Activated B cell treated with CpG ODN at 0.5 μM for 24 hours (primary cell): Measurements from ENCODE around the gene KIF26B. TPM values are rescaled to one million over a fixed set of nuclear protein-coding genes. Genes with fewer than 3 reads are reported as not detected.

Experiments used
- ATAC-seq: fragments of 200-7000 bp; cut with Tn5 transposase; one replicate; pipeline ENCODE4 v1.10.0; 2021; ENCODE audit warnings: low read depth, mild to moderate bottlenecking, moderate library complexity
- CTCF ChIA-PET: fragments of 350-600 bp; sonication (Branson Sonifier 250); formaldehyde crosslinking; loops from one replicate; lab custom pipeline; 2021; ENCODE audit warnings: antibody characterized with exemption; lab: Charles Lee
- POLR2A ChIA-PET: fragments of 350-600 bp; sonication (Branson Sonifier 250); formaldehyde crosslinking; loops from one replicate; lab custom pipeline; 2021; ENCODE audit warnings: antibody characterized with exemption; lab: Charles Lee
- DNase-seq: peaks from one replicate; pipeline ENCODE4 v3.0.0; 2022
- H3K27ac Mint-ChIP-seq: one replicate; pipeline ENCODE4 v1.8.0; 2020; ENCODE audit warnings: mixed read lengths
- H3K27me3 Mint-ChIP-seq: one replicate; pipeline ENCODE4 v1.8.0; 2021; ENCODE audit warnings: mixed read lengths
- H3K36me3 Mint-ChIP-seq: one replicate; pipeline ENCODE4 v1.8.0; 2021; ENCODE audit warnings: low read depth, mixed read lengths
- H3K4me1 Mint-ChIP-seq: one replicate; pipeline ENCODE4 v1.8.0; 2021; ENCODE audit warnings: mixed read lengths
- H3K4me3 Mint-ChIP-seq: one replicate; pipeline ENCODE4 v1.8.0; 2020; ENCODE audit warnings: mild to moderate bottlenecking, mixed read lengths
- H3K9me3 Mint-ChIP-seq: one replicate; pipeline ENCODE4 v1.8.0; 2020; ENCODE audit warnings: mixed read lengths
- intact Hi-C: fragments of 100-400 bp; cut with micrococcal nuclease; formaldehyde crosslinking; loops from one replicate; pipeline ENCODE4 v1.15.1; 2024
- total RNA-seq: library from RNA; stranded (reverse); gene quantifications from 2 replicates; pipeline ENCODE4 v1.2.3, GENCODE V29; 2022
- TF ChIP-seq, protein P1 (sequence below): fragments of 200-600 bp; IDR thresholded peaks from one replicate; pipeline ENCODE4 v1.8.0; 2022; ENCODE audit warnings: antibody characterized with exemption, mild to moderate bottlenecking

KIF26B gene
- total RNA-seq, 1 donor from 2014 or later: 1.7 TPM

DNA sequence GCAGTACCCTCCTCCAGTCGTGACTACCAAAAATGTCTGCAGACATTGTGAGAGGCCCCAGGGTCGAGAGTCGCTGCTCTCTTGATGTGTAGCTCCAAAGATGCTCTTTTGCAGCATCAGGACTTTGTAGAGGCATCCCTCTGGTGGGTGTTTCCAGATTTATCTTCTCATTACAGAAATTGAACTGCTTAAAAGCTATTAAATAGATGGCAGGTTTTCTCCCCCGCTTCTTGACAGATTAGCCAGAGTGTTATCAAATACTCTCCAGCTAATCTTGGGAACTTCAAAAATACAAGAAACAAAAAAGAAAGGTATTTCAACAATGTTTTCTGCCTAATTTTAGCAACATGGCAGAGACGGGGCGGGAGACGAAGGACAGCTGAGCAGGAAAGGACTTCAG, 265.2 kb downstream of the KIF26B start:
- TF ChIP-seq, protein P1, sequence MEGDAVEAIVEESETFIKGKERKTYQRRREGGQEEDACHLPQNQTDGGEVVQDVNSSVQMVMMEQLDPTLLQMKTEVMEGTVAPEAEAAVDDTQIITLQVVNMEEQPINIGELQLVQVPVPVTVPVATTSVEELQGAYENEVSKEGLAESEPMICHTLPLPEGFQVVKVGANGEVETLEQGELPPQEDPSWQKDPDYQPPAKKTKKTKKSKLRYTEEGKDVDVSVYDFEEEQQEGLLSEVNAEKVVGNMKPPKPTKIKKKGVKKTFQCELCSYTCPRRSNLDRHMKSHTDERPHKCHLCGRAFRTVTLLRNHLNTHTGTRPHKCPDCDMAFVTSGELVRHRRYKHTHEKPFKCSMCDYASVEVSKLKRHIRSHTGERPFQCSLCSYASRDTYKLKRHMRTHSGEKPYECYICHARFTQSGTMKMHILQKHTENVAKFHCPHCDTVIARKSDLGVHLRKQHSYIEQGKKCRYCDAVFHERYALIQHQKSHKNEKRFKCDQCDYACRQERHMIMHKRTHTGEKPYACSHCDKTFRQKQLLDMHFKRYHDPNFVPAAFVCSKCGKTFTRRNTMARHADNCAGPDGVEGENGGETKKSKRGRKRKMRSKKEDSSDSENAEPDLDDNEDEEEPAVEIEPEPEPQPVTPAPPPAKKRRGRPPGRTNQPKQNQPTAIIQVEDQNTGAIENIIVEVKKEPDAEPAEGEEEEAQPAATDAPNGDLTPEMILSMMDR: no peak
- Mint-ChIP-seq H3K4me1 (no peaks in the 10 kb centered on the region), H3K27ac (no peak overlapping the region), H3K4me3 (no peak overlapping the region), H3K27me3 (peaks cover 7% of the 10 kb centered on the region), H3K36me3 (no peaks in the 10 kb centered on the region), H3K9me3 (no peaks in the 10 kb centered on the region)
- ChIA-PET POLR2A (no interaction called here), CTCF (no interaction called here)
- intact Hi-C loops: no loop called here
- no peak for DNase-seq
- no peak for ATAC-seq

DNA sequence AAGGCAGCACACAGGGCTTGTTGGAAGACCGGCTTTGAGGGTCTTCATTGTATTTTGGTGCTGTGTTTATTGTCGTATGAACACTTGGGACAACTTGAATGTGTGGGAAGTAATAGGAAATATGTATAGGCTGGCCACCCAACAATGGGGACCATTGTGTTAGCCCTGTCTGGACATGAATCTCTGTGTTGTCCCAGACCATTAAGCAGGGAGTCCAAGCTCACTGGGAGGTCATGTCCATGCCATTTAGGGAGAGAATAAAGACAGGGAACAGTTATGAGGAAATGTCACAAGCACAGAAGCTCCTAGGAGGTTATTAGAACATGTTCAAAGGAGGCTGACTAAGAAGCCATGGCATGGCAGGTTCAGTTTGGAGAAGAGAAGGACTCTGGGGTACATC, 266.1 kb downstream of the KIF26B start:
- TF ChIP-seq, protein P1: no peak
- CTCF ChIA-PET: no interaction called here
- no peak overlapping the region for H3K27ac Mint-ChIP-seq
- peaks cover 7% of the 10 kb centered on the region for H3K27me3 Mint-ChIP-seq
- ATAC-seq: no peak
- H3K4me3 Mint-ChIP-seq: no peak overlapping the region
- H3K36me3 Mint-ChIP-seq: no peaks in the 10 kb centered on the region
- intact Hi-C loops: no loop called here
- DNase-seq: no peak
- no peaks in the 10 kb centered on the region for H3K9me3 Mint-ChIP-seq
- POLR2A ChIA-PET: no interaction called here
- H3K4me1 Mint-ChIP-seq: no peaks in the 10 kb centered on the region

GRCh38 chr1:245428681-245429080, 273.9 kb downstream of the KIF26B start:
- no peaks in the 10 kb centered on the region for H3K9me3 Mint-ChIP-seq
- TF ChIP-seq, protein P1: no peak
- no peak for DNase-seq
- H3K27ac Mint-ChIP-seq: no peak overlapping the region
- ChIA-PET CTCF (no interaction called here), POLR2A (no interaction called here)
- intact Hi-C loops: no loop called here
- H3K4me1 Mint-ChIP-seq: no peaks in the 10 kb centered on the region
- no peaks in the 10 kb centered on the region for H3K27me3 Mint-ChIP-seq
- no peak for ATAC-seq
- no peak overlapping the region for H3K4me3 Mint-ChIP-seq
- no peaks in the 10 kb centered on the region for H3K36me3 Mint-ChIP-seq

- H3K27ac Mint-ChIP-seq: no peak overlapping the region
- POLR2A ChIA-PET: no interaction called here
- intact Hi-C loops: no loop called here
- no peaks in the 10 kb centered on the region for H3K27me3 Mint-ChIP-seq
- ATAC-seq (no peak), DNase-seq (no peak)
- no peaks in the 10 kb centered on the region for H3K9me3 Mint-ChIP-seq
- CTCF ChIA-PET: no interaction called here
- TF ChIP-seq, protein P1: no peak
- H3K4me1 Mint-ChIP-seq: no peaks in the 10 kb centered on the region
- H3K4me3 Mint-ChIP-seq: no peak overlapping the region
- no peaks in the 10 kb centered on the region for H3K36me3 Mint-ChIP-seq
Measured at GRCh38 chr1:245431706-245432105, 276.9 kb downstream of the KIF26B start.

DNA sequence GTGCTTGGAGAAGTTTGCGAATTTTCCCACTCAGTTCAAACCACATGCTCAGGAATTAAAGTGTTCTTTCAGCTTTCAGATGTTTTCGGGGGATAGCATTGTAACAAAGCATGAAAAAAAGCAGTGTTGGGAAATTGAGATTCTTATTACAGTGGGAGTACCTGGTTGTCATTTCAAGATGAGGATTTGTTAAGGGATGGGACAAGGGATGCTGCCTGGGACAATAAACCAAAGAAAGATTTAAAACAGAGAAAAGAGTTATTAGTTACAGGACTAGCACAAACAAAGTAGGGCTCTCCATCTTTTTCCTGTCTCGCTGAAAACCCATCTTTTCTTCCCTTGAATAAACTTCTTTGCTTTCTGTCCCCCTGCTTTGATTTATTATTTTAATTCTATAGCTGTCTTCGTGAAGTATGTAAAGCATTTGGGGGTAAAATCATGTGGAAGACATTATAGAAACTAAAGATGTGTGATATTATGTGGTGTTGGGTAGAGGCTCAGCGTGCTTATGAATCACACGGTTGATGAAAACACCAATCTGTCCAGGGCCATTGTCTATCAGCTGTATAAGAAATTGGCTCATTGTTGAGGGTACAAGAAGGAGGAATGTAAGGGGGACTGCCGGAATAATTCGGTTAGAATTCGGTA, 277.6 kb downstream of the KIF26B start:
- peaks cover 3% of the 10 kb centered on the region for H3K27me3 Mint-ChIP-seq
- H3K27ac Mint-ChIP-seq: no peak overlapping the region
- H3K36me3 Mint-ChIP-seq: no peaks in the 10 kb centered on the region
- CTCF ChIA-PET: no interaction called here
- H3K4me1 Mint-ChIP-seq: no peaks in the 10 kb centered on the region
- TF ChIP-seq, protein P1: no peak
- ATAC-seq: no peak
- POLR2A ChIA-PET: no interaction called here
- H3K9me3 Mint-ChIP-seq: no peaks in the 10 kb centered on the region
- no peak overlapping the region for H3K4me3 Mint-ChIP-seq
- intact Hi-C loops: no loop called here
- no peak for DNase-seq
